ENCODE data around the gene SLC27A5. TPM values are rescaled to one million over a fixed set of nuclear protein-coding genes. Genes with fewer than 3 reads are reported as not detected.

The SLC27A5 gene
- total and polyA plus RNA-seq, 9 of the 15 experiments (the other 6 are each of a cell fraction or from before 2014, with no cell fraction given): 42.2 to 318 (median 64.7) TPM

- peak; percentile 94; the same call in 1 of the 2 replicates for TF ChIP-seq CBX1 (IDR thresholded peaks at IDR 0.05; ENCODE audit: low read depth)
- TF ChIP-seq HDGF (IDR thresholded peaks at IDR 0.05): no peak
- no peak for TF ChIP-seq TFE3 (CRISPR knock-in tag; IDR thresholded peaks at IDR 0.05)
- TF ChIP-seq SRSF3 (IDR thresholded peaks at IDR 0.05; ENCODE audit: insufficient read depth, low read length): no peak
- TF ChIP-seq TAF9B (IDR thresholded peaks at IDR 0.05; ENCODE audit: partially characterized antibody): peak; percentile 96
- peak; percentile 46 for TF ChIP-seq L3MBTL2 (IDR thresholded peaks at IDR 0.05)
- TF ChIP-seq ZNF140 (CRISPR knock-in tag; IDR thresholded peaks at IDR 0.05): no peak
- no peak for TF ChIP-seq TCFL5 (CRISPR knock-in tag; conservative IDR thresholded peaks at IDR 0.05)
- TF ChIP-seq FOXP1 (CRISPR knock-in tag; IDR thresholded peaks at IDR 0.05): peak; percentile 87; the same call in 1 of the 2 replicates
- TF ChIP-seq XRCC3 (IDR thresholded peaks at IDR 0.05): no peak
- TF ChIP-seq CAMTA2 (CRISPR knock-in tag; conservative IDR thresholded peaks at IDR 0.05): peak; percentile 57; the same call in 1 of the 2 replicates
- no peak for TF ChIP-seq SRSF1 (IDR thresholded peaks at IDR 0.05; ENCODE audit: low read depth, low read length)
- peak; percentile 100 for TF ChIP-seq GABPA (tag; conservative IDR thresholded peaks at IDR 0.05; ENCODE audit: low read depth)
- no peak for TF ChIP-seq ETS2 (tag; IDR thresholded peaks at IDR 0.05; ENCODE audit: borderline replicate concordance, poor library complexity, severe bottlenecking)
- TF ChIP-seq TAF7 (tag; IDR thresholded peaks at IDR 0.05): peak; percentile 87
- TF ChIP-seq TSC22D4 (tag; IDR thresholded peaks at IDR 0.05): no peak
- no peak for TF ChIP-seq ZNF518B (CRISPR knock-in tag; IDR thresholded peaks at IDR 0.05)
- TF ChIP-seq ZNF511 (CRISPR knock-in tag; IDR thresholded peaks at IDR 0.05): peak; percentile 98
- no peak for TF ChIP-seq SETDB1 (IDR thresholded peaks at IDR 0.05; ENCODE audit: low read length)
- TF ChIP-seq FOS (IDR thresholded peaks at IDR 0.05; ENCODE audit: extremely low read depth, insufficient read length): no peak
- TF ChIP-seq NELFE (IDR thresholded peaks at IDR 0.05; ENCODE audit: insufficient read depth, insufficient read length): no peak
- TF ChIP-seq U2AF2 (optimal IDR thresholded peaks at IDR 0.05; ENCODE audit: low read depth, low read length): no peak
- peak; percentile 70 for TF ChIP-seq POLR2B (IDR thresholded peaks at IDR 0.05; ENCODE audit: low read depth, partially characterized antibody)
These were observed 7.8 kb upstream of the SLC27A5 start, which contains the start of gene ZBTB45 (continued) for GRCh38 chr19:58519355-58520256.

Data from K562 (cell line).